ENCODE measurements around the gene CATSPER1.

Gene CATSPER1

GRCh38 chr11:65968600-65969482 lies 57.4 kb downstream of the CATSPER1 start:
- DNase-seq (ENCODE audit: low spot score) = no peak

GRCh38 chr11:65967329-65967934 lies 58.8 kb downstream of the CATSPER1 start:
- DNase-seq (ENCODE audit: low spot score) = no peak
